T-helper 9 cell (primary cell): Measurements from ENCODE around the gene LALBA.
"Not testable (repeated sequence)": the region's sequence is repeated elsewhere in the genome, so short reads cannot be mapped to it uniquely, and the experiment has no call there.

Experiments used
- DNase-seq: peaks from one replicate; pipeline ENCODE4 v3.0.0-alpha.2; 2020

LALBA gene

GRCh38 chr12:48527891-48528670 lies 41.8 kb downstream of the LALBA start:
- DNase-seq, result no peak

GRCh38 chr12:48525332-48525731 lies 44.5 kb downstream of the LALBA start, which contains the start of gene OR8S1:
OR8S1 (plus strand) TSS chr12:48525632; CDS start chr12:48525632, 0 bp downstream.
- no peak for DNase-seq

- DNase-seq, result not testable (repeated sequence)
These were observed 49.5 kb downstream of the LALBA start for GRCh38 chr12:48520381-48520780.
